Osteocyte (in vitro differentiated cells): Measurements from ENCODE around the gene RBM12. TPM values are rescaled to one million over a fixed set of nuclear protein-coding genes. Genes with fewer than 3 reads are reported as not detected.
A peak's percentile ranks its signal among the peaks of the same experiment; 100 is the strongest.

Experiments
- DNase-seq: peaks from one replicate; pipeline ENCODE4 v3.0.0; 2021; ENCODE audit warnings: mixed read lengths; ENCODE audit not compliant: unreplicated experiment; ENCODE audit errors: extremely low spot score
- H3K27ac Mint-ChIP-seq: one replicate; pipeline ENCODE4 v1.8.0; 2021; ENCODE audit warnings: mild to moderate bottlenecking, mixed read lengths; ENCODE audit not compliant: unreplicated experiment
- H3K27me3 Mint-ChIP-seq: one replicate; pipeline ENCODE4 v1.8.0; 2021; ENCODE audit warnings: mixed read lengths; ENCODE audit not compliant: unreplicated experiment
- H3K36me3 Mint-ChIP-seq: one replicate; pipeline ENCODE4 v1.8.0; 2021; ENCODE audit warnings: mixed read lengths; ENCODE audit not compliant: unreplicated experiment
- H3K4me1 Mint-ChIP-seq: one replicate; pipeline ENCODE4 v1.8.0; 2021; ENCODE audit warnings: mixed read lengths; ENCODE audit not compliant: unreplicated experiment
- H3K4me3 Mint-ChIP-seq: one replicate; pipeline ENCODE4 v1.8.0; 2021; ENCODE audit warnings: mild to moderate bottlenecking, moderate library complexity, mixed read lengths; ENCODE audit not compliant: unreplicated experiment
- H3K9me3 Mint-ChIP-seq: one replicate; pipeline ENCODE4 v1.8.0; 2021; ENCODE audit warnings: mixed read lengths; ENCODE audit not compliant: unreplicated experiment
- CTCF ChIP-seq: fragments of 200-600 bp; sonication (generic); IDR thresholded peaks from 2 replicates; pipeline ENCODE4 v1.5.0; 2021; ENCODE audit warnings: antibody characterized with exemption, mild to moderate bottlenecking, moderate library complexity
- total RNA-seq: library from RNA; stranded (reverse); gene quantifications from 2 replicates; pipeline ENCODE4 v1.2.1, GENCODE V29; 2021

Gene RBM12
- total RNA-seq, 1 donor from 2014 or later, result 97.3 TPM

GRCh38 chr20:35665949-35666288 is 1.2 kb upstream of the RBM12 start:
- peak; percentile 53 for DNase-seq
- H3K27ac Mint-ChIP-seq, result peak overlapping the region; percentile 27
- peaks cover 34% of the 10 kb centered on the region for H3K4me1 Mint-ChIP-seq
- H3K27me3 Mint-ChIP-seq, result no peaks in the 10 kb centered on the region
- peaks cover 27% of the 10 kb centered on the region for H3K36me3 Mint-ChIP-seq
- no peaks in the 10 kb centered on the region for H3K9me3 Mint-ChIP-seq
- no peak overlapping the region for H3K4me3 Mint-ChIP-seq
- TF ChIP-seq CTCF, result no peak

- no peaks in the 10 kb centered on the region for H3K9me3 Mint-ChIP-seq
- peaks cover 8% of the 10 kb centered on the region for H3K36me3 Mint-ChIP-seq
- DNase-seq, result peak; percentile 63
- H3K4me1 Mint-ChIP-seq, result peaks cover 53% of the 10 kb centered on the region
- peak overlapping the region; percentile 99 for H3K27ac Mint-ChIP-seq
- H3K27me3 Mint-ChIP-seq, result no peaks in the 10 kb centered on the region
- TF ChIP-seq CTCF, result no peak
- H3K4me3 Mint-ChIP-seq, result peak overlapping the region; percentile 92
These were observed 909 bp downstream of the RBM12 start for GRCh38 chr20:35663516-35664465.

DNA sequence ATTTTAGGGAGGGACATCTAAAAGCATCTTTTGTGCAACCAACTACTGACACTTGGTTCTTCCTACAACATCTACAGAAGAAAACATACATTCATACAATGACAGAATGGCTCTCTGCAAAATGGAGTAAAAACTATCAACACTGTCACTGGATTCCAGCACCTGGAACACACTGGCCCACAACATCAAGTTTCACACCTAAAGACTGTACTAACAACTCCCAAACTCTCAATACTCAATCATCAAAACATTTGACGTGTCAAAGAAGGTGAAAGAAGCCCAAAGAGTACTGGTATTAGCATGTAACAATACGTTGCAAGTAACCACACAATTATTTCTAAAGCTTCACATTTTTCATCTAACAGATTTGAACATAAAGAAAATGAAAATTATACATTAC is 2.1 kb downstream of the RBM12 start:
- no peak for TF ChIP-seq CTCF
- H3K4me1 Mint-ChIP-seq, result peaks cover 58% of the 10 kb centered on the region
- no peaks in the 10 kb centered on the region for H3K27me3 Mint-ChIP-seq
- H3K4me3 Mint-ChIP-seq, result peak overlapping the region; percentile 92
- H3K27ac Mint-ChIP-seq, result peak overlapping the region; percentile 99
- H3K9me3 Mint-ChIP-seq, result no peaks in the 10 kb centered on the region
- DNase-seq, result no peak
- no peaks in the 10 kb centered on the region for H3K36me3 Mint-ChIP-seq

- TF ChIP-seq CTCF, result no peak
- Mint-ChIP-seq H3K4me3 (peak overlapping the region; percentile 92), H3K27me3 (no peaks in the 10 kb centered on the region), H3K9me3 (no peaks in the 10 kb centered on the region), H3K27ac (peak overlapping the region; percentile 99), H3K4me1 (peaks cover 63% of the 10 kb centered on the region), H3K36me3 (peaks cover 1% of the 10 kb centered on the region)
- DNase-seq, result no peak
These were observed 2.8 kb downstream of the RBM12 start for GRCh38 chr20:35661908-35662307.

DNA sequence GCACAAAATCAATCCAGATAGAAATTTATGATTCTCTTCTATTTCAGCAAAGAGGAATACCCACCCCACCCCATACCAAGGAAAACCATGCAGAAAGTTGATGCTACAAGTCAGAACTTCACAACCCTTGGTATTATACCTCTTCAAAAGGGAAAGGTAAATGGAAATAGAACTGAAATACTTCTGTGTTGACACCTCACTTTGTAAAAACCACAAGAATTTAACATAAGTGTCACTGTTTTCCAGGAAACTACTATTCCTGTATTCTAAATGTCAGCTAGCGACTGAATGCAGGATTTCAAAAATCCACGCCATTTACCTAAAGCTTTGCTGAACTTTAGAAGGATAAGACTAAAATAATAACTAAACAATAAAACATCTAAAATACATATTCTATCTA is 3.6 kb downstream of the RBM12 start:
- no peak for TF ChIP-seq CTCF
- H3K27ac Mint-ChIP-seq, result peak overlapping the region; percentile 99
- no peak for DNase-seq
- H3K9me3 Mint-ChIP-seq, result no peaks in the 10 kb centered on the region
- no peak overlapping the region for H3K4me3 Mint-ChIP-seq
- H3K4me1 Mint-ChIP-seq, result peaks cover 66% of the 10 kb centered on the region
- peaks cover 1% of the 10 kb centered on the region for H3K36me3 Mint-ChIP-seq
- H3K27me3 Mint-ChIP-seq, result no peaks in the 10 kb centered on the region
